ENCODE measurements around the gene HCFC2. TPM values are rescaled to one million over a fixed set of nuclear protein-coding genes. Genes with fewer than 3 reads are reported as not detected.

Gene HCFC2
- total and polyA plus RNA-seq, 9 of the 15 experiments (the other 6 are each of a cell fraction or from before 2014, with no cell fraction given), result 1.2 to 6.5 (median 3.8) TPM

- in situ Hi-C loops (cut with MboI) (no loop called here), intact Hi-C loops (cut with micrococcal nuclease) (no loop called here)
- CTCF ChIA-PET (ENCODE audit: low intra/inter-chr PET ratio), result no interaction called here
- WGBS (ENCODE audit: insufficient coverage, low coverage, missing lambda C conversion rate), result 100% methylated on average over 1 of the region's 1 CpG
- Histone ChIP-seq H2AFZ (ENCODE audit: low read depth, low read length) (no peak overlapping the region), H3K9me3 (replicated peaks; ENCODE audit: control insufficient read depth, insufficient read depth, low read depth, low read length) (no peaks in the 10 kb centered on the region), H3K27me3 (ENCODE audit: control insufficient read depth in 2 of 2, insufficient read depth in 2 of 2, low read length in 2 of 2) (no peaks in the 10 kb centered on the region), H3K4me1 (replicated peaks in 1 of 2; ENCODE audit: control insufficient read depth in 2 of 2, insufficient read depth in 2 of 2, low read length in 2 of 2) (peaks cover 12 to 25% of the 10 kb centered on the region in 2 experiments), H3K9ac (ENCODE audit: insufficient read depth in 1 of 2, low read depth in 2 of 2, low read length in 2 of 2) (no peak overlapping the region), H3K27ac (ENCODE audit: extremely low read depth, low read depth, low read length) (no peak overlapping the region), H3K4me3 (no peak overlapping the region), H3K79me2 (ENCODE audit: control insufficient read depth, insufficient read depth, low read length) (peaks cover 46% of the 10 kb centered on the region), H3K4me2 (ENCODE audit: insufficient read depth, low read length) (no peak overlapping the region; the same call in 1 of the 2 replicates), H3K9me1 (ENCODE audit: control insufficient read depth, insufficient read depth, low read length) (no peaks in the 10 kb centered on the region), H4K20me1 (replicated peaks; ENCODE audit: control insufficient read depth, insufficient read depth, low read length) (no peaks in the 10 kb centered on the region), H3K36me3 (ENCODE audit: control insufficient read depth, insufficient read depth, low read length) (peaks cover 51% of the 10 kb centered on the region)
- ATAC-seq (no peak), FAIRE-seq (no peak), DNase-seq (ENCODE audit: extremely low read depth in 1 of 4, low spot score in 3 of 4) (no peak)
- BruUV-seq (replicated peaks), result no TSS peak
- TF ChIP-seq ARHGAP35 (IDR thresholded peaks at IDR 0.05; ENCODE audit: partially characterized antibody) (no peak), ZBTB17 (CRISPR knock-in tag; IDR thresholded peaks at IDR 0.05) (no peak), ZNF316 (IDR thresholded peaks at IDR 0.05) (no peak), ZNF584 (CRISPR knock-in tag; IDR thresholded peaks at IDR 0.05; ENCODE audit: low read depth) (no peak), XRCC5 (IDR thresholded peaks at IDR 0.05; ENCODE audit: low read depth, low read length) (no peak), BRD9 (IDR thresholded peaks at IDR 0.05; ENCODE audit: low read depth, partially characterized antibody) (no peak), MCM5 (IDR thresholded peaks at IDR 0.05; ENCODE audit: low read depth) (no peak)
- POLR2A ChIA-PET, result interaction anchor here (0.8 to 2.1 kb wide), 4 partner anchors 10 to 340 kb away, joined by 3 to 5 read pairs (median 4); no protein-coding TSS in a partner anchor
Observed at GRCh38 chr12:104134882-104135281, 70.6 kb downstream of the HCFC2 start.

GRCh38 chr12:104136577-104136976, 72.2 kb downstream of the HCFC2 start:
- Histone ChIP-seq H4K20me1 (replicated peaks; ENCODE audit: control insufficient read depth, insufficient read depth, low read length) (no peaks in the 10 kb centered on the region), H3K27me3 (ENCODE audit: control insufficient read depth in 2 of 2, insufficient read depth in 2 of 2, low read length in 2 of 2) (no peaks in the 10 kb centered on the region), H3K4me3 (peak overlapping the region; percentile 69), H2AFZ (ENCODE audit: low read depth, low read length) (0 out of 2 replicates have a peak overlapping the region, but pooled peaks have one; percentile 84), H3K9me3 (replicated peaks; ENCODE audit: control insufficient read depth, insufficient read depth, low read depth, low read length) (no peaks in the 10 kb centered on the region), H3K9me1 (ENCODE audit: control insufficient read depth, insufficient read depth, low read length) (no peaks in the 10 kb centered on the region), H3K27ac (ENCODE audit: extremely low read depth, low read depth, low read length) (peak overlapping the region; percentile 89; the same call in 2 of the 3 replicates), H3K79me2 (ENCODE audit: control insufficient read depth, insufficient read depth, low read length) (peaks cover 39% of the 10 kb centered on the region), H3K4me2 (ENCODE audit: insufficient read depth, low read length) (peak overlapping the region; percentile 90), H3K36me3 (ENCODE audit: control insufficient read depth, insufficient read depth, low read length) (peaks cover 34% of the 10 kb centered on the region), H3K9ac (ENCODE audit: insufficient read depth in 1 of 2, low read depth in 2 of 2, low read length in 2 of 2) (peak overlapping the region in 1 of 2 experiments; percentile 89; a peak in 2 of 4 replicates), H3K4me1 (replicated peaks in 1 of 2; ENCODE audit: control insufficient read depth in 2 of 2, insufficient read depth in 2 of 2, low read length in 2 of 2) (peaks cover 12 to 25% of the 10 kb centered on the region in 2 experiments)
- ATAC-seq (no peak), FAIRE-seq (no peak), DNase-seq (ENCODE audit: extremely low read depth in 1 of 4, low spot score in 3 of 4) (peak in 1 of 4 experiments; percentile 14)
- CTCF ChIA-PET (ENCODE audit: low intra/inter-chr PET ratio), result interaction anchor here (1.1 kb wide), 1 partner anchor 504 kb away, joined by 3 read pairs; no protein-coding TSS in a partner anchor
- BruUV-seq (replicated peaks), result TSS peak; percentile 58
- in situ Hi-C loops (cut with MboI) (no loop called here), intact Hi-C loops (cut with micrococcal nuclease) (no loop called here)
- POLR2A ChIA-PET, result interaction anchor here (0.6 to 1.4 kb wide), 6 partner anchors 10 to 218 kb away, joined by 3 to 5 read pairs (median 4); partner anchors contain the start of gene TDG
- no peak for TF ChIP-seq ZHX1 (conservative IDR thresholded peaks at IDR 0.05; ENCODE audit: low read length)
- no peak for TF ChIP-seq TFAM (CRISPR knock-in tag; conservative IDR thresholded peaks at IDR 0.05)
- TF ChIP-seq ZNF324 (CRISPR knock-in tag; IDR thresholded peaks at IDR 0.05), result no peak
- no peak for TF ChIP-seq SNAPC5 (CRISPR knock-in tag; IDR thresholded peaks at IDR 0.05)
- no peak for TF ChIP-seq FOXK2 (conservative IDR thresholded peaks at IDR 0.05 in 1 of 2, IDR thresholded peaks at IDR 0.05 in 1 of 2; ENCODE audit: low read depth in 2 of 2)
- TF ChIP-seq HNRNPH1 (optimal IDR thresholded peaks at IDR 0.05; ENCODE audit: low read depth, low read length), result no peak
- no peak for TF ChIP-seq MXD1 (CRISPR knock-in tag; IDR thresholded peaks at IDR 0.05; ENCODE audit: borderline replicate concordance, poor library complexity, severe bottlenecking)
